Choroid plexus epithelial cell (primary cell): ENCODE measurements around the gene CERS3.

Source experiments
- DNase-seq: peaks from one replicate; pipeline ENCODE4 v3.0.0-alpha.2; 2010; ENCODE audit warnings: low read depth
- H3K4me3 ChIP-seq: 2 replicates; pipeline ENCODE4 v1.5.1; 2011; ENCODE audit warnings: low read depth, mild to moderate bottlenecking, control low read depth, low read length, moderate library complexity
- CTCF ChIP-seq: conservative IDR thresholded peaks from 2 replicates; pipeline ENCODE4 v1.5.1; 2011; ENCODE audit warnings: low read depth, mild to moderate bottlenecking, control low read depth, inconsistent platforms, low read length, moderate library complexity

CERS3 gene

DNA sequence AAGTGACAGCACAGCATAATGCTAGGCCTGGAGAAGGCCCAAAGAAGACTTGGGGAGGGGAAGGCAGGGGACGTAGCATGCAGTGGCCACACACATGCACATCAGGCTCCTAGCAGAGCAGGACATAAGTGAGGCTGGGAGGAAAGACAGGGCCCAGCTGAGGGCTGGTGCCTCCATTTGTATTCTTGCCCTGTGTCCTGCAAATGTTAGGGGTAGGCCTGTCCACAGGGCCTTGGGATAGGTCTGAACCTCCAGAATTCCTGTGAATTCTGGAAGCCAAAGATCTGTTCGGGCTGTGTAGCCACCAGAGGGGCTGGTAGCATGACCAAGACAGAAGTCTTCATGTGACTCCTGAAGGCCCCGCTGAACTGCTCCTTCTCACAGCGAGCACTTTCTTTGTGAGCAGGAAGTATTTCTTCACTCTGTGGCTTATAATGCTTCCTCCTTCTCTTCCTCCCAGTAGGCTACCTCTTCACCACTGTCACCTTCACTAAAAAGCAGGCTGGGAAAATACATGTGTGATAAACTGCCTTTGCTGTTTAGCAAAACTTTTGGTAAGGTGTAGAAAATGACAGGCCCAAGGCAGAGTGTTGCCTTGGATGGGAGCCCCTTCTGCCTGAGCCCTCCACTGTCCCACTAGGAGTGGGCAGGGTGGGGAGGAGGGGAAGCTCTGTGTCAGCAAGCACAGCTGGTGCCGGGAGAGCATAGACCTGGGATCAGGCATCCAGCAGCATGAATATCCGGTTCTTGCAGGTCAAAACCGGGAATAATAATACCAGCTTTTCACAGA is 8.4 kb downstream of the CERS3 start:
- TF ChIP-seq CTCF, result no peak
- H3K4me3 ChIP-seq, result no peak overlapping the region
- no peak for DNase-seq

- no peak for TF ChIP-seq CTCF
- H3K4me3 ChIP-seq, result no peak overlapping the region
- no peak for DNase-seq
Measured at GRCh38 chr15:100517846-100518245, 10.9 kb downstream of the CERS3 start.

DNA sequence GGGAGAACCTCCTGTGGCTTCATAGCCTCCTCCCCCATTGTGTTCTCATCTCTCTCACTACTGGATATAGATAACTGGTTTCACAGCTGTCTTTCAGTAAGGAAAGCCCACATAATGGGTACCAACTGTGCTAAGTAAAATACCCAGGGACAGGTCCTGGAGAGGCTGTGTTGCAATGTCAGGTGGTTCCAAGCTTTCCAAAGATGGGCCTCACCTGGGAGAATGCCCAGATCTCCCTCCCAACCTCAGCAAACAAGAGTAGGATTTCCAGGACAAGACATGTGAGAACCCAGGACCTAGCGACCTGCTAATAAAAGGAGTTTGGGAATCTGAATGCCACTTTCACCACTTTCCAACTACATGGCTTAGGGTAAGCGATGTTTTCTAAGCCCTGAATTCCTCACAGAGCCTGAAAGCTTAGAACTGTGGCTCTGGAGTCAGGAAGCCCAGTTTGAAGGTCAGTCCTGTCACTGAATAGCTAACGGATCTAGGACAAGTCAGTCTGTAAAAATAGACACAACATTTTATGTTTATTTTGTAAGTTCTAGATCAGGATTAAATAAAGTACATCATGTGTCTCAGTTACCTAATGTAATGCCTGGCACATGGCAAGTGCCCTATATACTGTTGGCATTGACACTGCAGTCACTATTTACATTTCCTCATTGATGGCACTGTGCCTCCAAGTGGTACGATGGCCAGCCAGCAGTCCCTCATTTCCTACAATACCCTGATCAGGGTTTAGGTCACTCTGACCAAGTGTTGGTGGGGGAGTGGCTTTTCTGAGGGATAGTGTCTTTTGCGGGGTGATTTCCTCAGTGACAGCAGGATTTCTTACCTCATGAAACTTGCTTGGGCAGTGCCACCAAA is 11.9 kb downstream of the CERS3 start:
- H3K4me3 ChIP-seq, result no peak overlapping the region
- TF ChIP-seq CTCF, result no peak
- no peak for DNase-seq

DNA sequence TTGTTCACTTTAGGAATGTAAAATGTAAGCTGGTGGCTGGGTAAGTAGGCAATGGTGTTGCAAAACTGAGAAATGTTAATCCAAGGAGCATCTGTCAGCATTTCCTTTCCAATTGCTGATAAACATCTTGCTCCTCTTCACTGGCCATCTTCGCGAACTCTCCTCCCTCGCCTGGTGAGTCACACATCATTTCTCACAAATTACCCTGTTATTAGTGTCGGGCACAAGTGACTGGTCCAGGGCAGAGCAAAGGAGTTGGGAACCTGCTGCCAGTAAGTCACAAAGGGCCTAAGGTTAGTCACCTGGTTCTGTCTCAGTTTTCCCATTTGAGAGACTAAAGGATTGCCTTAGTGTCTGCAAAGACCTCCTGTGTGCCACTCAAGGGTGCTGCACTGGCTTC is 13.0 kb downstream of the CERS3 start:
- no peak for TF ChIP-seq CTCF
- no peak overlapping the region for H3K4me3 ChIP-seq
- DNase-seq, result no peak

GRCh38 chr15:100508641-100509300 is 20.0 kb downstream of the CERS3 start:
- no peak overlapping the region for H3K4me3 ChIP-seq
- no peak for TF ChIP-seq CTCF
- DNase-seq, result no peak

DNA sequence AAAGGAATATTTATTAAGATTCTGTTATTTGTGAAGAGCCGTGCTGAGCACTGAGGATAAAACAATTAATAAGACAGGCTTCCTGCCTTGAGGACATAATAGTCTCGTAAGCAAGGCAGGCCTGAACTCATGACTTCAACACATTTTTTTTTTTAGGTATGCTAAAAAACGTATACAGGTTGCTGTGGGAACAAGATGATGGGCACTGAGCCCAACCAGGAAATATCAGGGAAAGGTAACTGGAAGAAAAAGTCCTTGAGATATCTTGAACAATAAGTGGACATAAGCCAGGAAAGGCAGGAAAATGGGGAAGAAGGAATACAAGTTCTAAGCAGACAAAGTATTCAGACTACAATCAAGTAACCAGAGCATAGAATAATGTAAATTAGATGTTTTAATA is 26.1 kb downstream of the CERS3 start:
- no peak for DNase-seq
- no peak overlapping the region for H3K4me3 ChIP-seq
- no peak for TF ChIP-seq CTCF
